Measurements from ENCODE around the gene FANCC. TPM values are rescaled to one million over a fixed set of nuclear protein-coding genes. Genes with fewer than 3 reads are reported as not detected.

The FANCC gene
- total and polyA plus RNA-seq, 2 of the 4 experiments (the other 2 are of a cell fraction): 4.7 to 6.3 TPM

GRCh38 chr9:95292226-95292625 is 25.3 kb downstream of the FANCC start:
- ATAC-seq (ENCODE audit: low read depth) (no peak), DNase-seq (no peak)
- no peak overlapping the region for H4K91ac ChIP-seq (ENCODE audit: insufficient read depth, low read depth, low read length)
- no peak overlapping the region for H3K18ac ChIP-seq (ENCODE audit: low read depth, low read length)
- WGBS, 2 experiments (ENCODE audit: extremely low coverage in 2 of 2, insufficient read length in 1 of 2): 99% methylated on average over 25 of the region's 41 CpGs; no CpG with 5 or more reads in 1 of the 2 experiments
- H4K8ac ChIP-seq (ENCODE audit: low read depth in 2 of 2, low read length in 2 of 2): no peak overlapping the region
- no peak overlapping the region for H2BK15ac ChIP-seq (ENCODE audit: low read depth, low read length)
- H3K9ac ChIP-seq (ENCODE audit: low read depth, low read length): no peak overlapping the region
- no peak overlapping the region for H3K56ac ChIP-seq (ENCODE audit: extremely low read depth, insufficient read depth, low read length)
- no peak overlapping the region for H2AK9ac ChIP-seq (replicated peaks; ENCODE audit: low read depth, low read length, poor library complexity)
- no peaks in the 10 kb centered on the region for H4K20me1 ChIP-seq (ENCODE audit: insufficient read depth, low read length)
- in situ Hi-C loops (cut with MboI; ENCODE audit: low sequenced_read_pairs): no loop called here
- BruUV-seq (replicated peaks): no TSS peak
- H3K4me3 ChIP-seq (ENCODE audit: insufficient read depth, low read depth, low read length): no peak overlapping the region
- no peak overlapping the region for H3K4me2 ChIP-seq (ENCODE audit: low read depth, low read length)
- H2AK5ac ChIP-seq (ENCODE audit: low read depth, low read length): no peak overlapping the region
- TF ChIP-seq NFE2L2 (IDR thresholded peaks at IDR 0.05; ENCODE audit: low read depth, low read length) (no peak), POLR2A (IDR thresholded peaks at IDR 0.05; ENCODE audit: low read depth, low read length) (no peak), USF2 (IDR thresholded peaks at IDR 0.05; ENCODE audit: low read depth, low read length) (no peak), MAFK (IDR thresholded peaks at IDR 0.05; ENCODE audit: low read depth, low read length) (no peak), FOS (IDR thresholded peaks at IDR 0.05; ENCODE audit: low read depth, low read length) (no peak), MXI1 (IDR thresholded peaks at IDR 0.05; ENCODE audit: borderline replicate concordance, low read depth, low read length) (no peak), ELK1 (IDR thresholded peaks at IDR 0.05; ENCODE audit: borderline replicate concordance, low read depth, low read length) (no peak), SMC3 (IDR thresholded peaks at IDR 0.05; ENCODE audit: low read depth, low read length) (no peak), MAZ (IDR thresholded peaks at IDR 0.05; ENCODE audit: borderline replicate concordance, low read depth, low read length) (no peak), RAD21 (IDR thresholded peaks at IDR 0.05; ENCODE audit: low read length) (no peak), CHD1 (IDR thresholded peaks at IDR 0.05; ENCODE audit: low read depth, low read length) (no peak), RCOR1 (IDR thresholded peaks at IDR 0.05; ENCODE audit: insufficient replicate concordance, low read length) (no peak), RFX5 (IDR thresholded peaks at IDR 0.05; ENCODE audit: low read depth, low read length) (no peak), BHLHE40 (IDR thresholded peaks at IDR 0.05; ENCODE audit: low read depth, low read length) (no peak), CEBPB (IDR thresholded peaks at IDR 0.05; ENCODE audit: low read depth, low read length) (no peak)
- TF ChIP-seq, protein P1, sequence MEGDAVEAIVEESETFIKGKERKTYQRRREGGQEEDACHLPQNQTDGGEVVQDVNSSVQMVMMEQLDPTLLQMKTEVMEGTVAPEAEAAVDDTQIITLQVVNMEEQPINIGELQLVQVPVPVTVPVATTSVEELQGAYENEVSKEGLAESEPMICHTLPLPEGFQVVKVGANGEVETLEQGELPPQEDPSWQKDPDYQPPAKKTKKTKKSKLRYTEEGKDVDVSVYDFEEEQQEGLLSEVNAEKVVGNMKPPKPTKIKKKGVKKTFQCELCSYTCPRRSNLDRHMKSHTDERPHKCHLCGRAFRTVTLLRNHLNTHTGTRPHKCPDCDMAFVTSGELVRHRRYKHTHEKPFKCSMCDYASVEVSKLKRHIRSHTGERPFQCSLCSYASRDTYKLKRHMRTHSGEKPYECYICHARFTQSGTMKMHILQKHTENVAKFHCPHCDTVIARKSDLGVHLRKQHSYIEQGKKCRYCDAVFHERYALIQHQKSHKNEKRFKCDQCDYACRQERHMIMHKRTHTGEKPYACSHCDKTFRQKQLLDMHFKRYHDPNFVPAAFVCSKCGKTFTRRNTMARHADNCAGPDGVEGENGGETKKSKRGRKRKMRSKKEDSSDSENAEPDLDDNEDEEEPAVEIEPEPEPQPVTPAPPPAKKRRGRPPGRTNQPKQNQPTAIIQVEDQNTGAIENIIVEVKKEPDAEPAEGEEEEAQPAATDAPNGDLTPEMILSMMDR (conservative IDR thresholded peaks at IDR 0.05; ENCODE audit: low read depth, low read length): no peak
- H3K27me3 ChIP-seq (ENCODE audit: control insufficient read depth, insufficient read depth, low read length): no peaks in the 10 kb centered on the region
- H3K9me3 ChIP-seq (ENCODE audit: control insufficient read depth, insufficient read depth, low read length): no peaks in the 10 kb centered on the region
- no peak overlapping the region for H2BK20ac ChIP-seq (ENCODE audit: low read depth, low read length)
- no peak overlapping the region for H4K5ac ChIP-seq (ENCODE audit: low read depth, low read length)
- peaks cover 4% of the 10 kb centered on the region for H3K4me1 ChIP-seq (ENCODE audit: control insufficient read depth, insufficient read depth, low read length)
- no peak overlapping the region for H3K27ac ChIP-seq (ENCODE audit: insufficient read depth, low read length)
- dilution Hi-C loops (cut with HindIII; ENCODE audit: low sequenced_read_pairs, unreplicated experiment): no loop called here
- ChIA-PET CTCF (no interaction called here), POLR2A (ENCODE audit: unreplicated experiment) (no interaction called here)
- no peak overlapping the region for H3K14ac ChIP-seq (replicated peaks; ENCODE audit: low read depth, low read length)
- no peak overlapping the region for H2AFZ ChIP-seq (replicated peaks; ENCODE audit: low read length, poor library complexity)
- no peak overlapping the region for H3K4ac ChIP-seq (ENCODE audit: low read depth, low read length)
- H3K23ac ChIP-seq (ENCODE audit: low read depth, low read length): no peak overlapping the region
- H3K79me1 ChIP-seq (ENCODE audit: low read depth in 1 of 2, low read length in 2 of 2): peaks cover 9 to 17% of the 10 kb centered on the region in 2 experiments; a peak in 3 of 4 replicates
- H3K36me3 ChIP-seq (ENCODE audit: control insufficient read depth, insufficient read depth, low read length): no peaks in the 10 kb centered on the region
- no peaks in the 10 kb centered on the region; the same call in 1 of the 2 replicates for H3K9me1 ChIP-seq (ENCODE audit: insufficient read depth, low read length)
- intact Hi-C loops (cut with micrococcal nuclease): no loop called here
- no peak overlapping the region for H2BK120ac ChIP-seq (ENCODE audit: low read depth, low read length)
- H2BK5ac ChIP-seq (ENCODE audit: low read depth, low read length, poor library complexity, severe bottlenecking): no peak overlapping the region

All from IMR-90 (cell line).